C4-2B (cell line): ENCODE results near the gene PDXP.

Experiments used
- CTCF ChIP-seq: fragments of 450-650 bp; conservative IDR thresholded peaks from 2 replicates; pipeline ENCODE4 v1.5.1; 2017; ENCODE audit warnings: mild to moderate bottlenecking
- ZFX ChIP-seq: fragments of 450-650 bp; IDR thresholded peaks from 2 replicates; pipeline ENCODE4 v1.6.1; 2017

DNA sequence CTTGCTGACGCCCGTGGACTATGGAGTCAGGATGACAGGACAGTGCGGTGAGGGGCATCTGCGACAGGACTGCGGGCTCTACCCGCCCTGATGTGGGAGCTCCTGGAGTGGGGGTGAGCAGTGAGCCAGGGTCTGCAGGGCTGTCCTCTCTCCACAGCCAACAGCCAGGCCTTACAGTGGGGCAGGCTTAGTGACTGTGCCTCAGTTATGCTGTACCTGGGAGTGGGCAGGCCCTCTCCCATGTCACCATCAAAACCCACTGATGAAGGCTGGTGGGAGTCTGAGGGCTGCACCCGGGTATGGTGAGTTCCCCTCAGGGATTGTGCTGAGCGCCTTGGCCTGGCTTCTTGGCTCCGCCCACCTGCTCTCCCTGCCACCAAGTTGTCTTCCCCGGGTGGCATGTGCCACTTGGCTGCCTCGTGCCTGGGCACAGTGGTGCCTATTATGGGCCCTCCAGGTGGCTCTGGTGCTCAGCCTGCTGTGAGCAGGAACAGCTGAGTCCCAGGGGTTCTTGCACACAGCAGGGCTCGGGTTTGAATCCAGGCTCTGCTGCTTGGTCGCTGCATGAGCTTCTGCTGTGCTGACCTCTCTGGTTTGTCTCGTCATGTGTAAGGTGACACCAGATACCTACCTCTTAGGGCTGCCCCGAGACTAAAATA, 34.2 kb downstream of the PDXP start:
- TF ChIP-seq CTCF (no peak), ZFX (no peak)
